GM19023 (cell line): ENCODE results near the gene VSNL1.

Experiments used
- ATAC-seq: cut with Tn5 transposase; IDR thresholded peaks from one replicate; pipeline ENCODE4 v1.9.1; 2021; ENCODE audit warnings: mild to moderate bottlenecking, moderate library complexity; ENCODE audit not compliant: unreplicated experiment

VSNL1 gene

GRCh38 chr2:17579605-17580318 is 39.3 kb downstream of the VSNL1 start:
- no peak for ATAC-seq

- no peak for ATAC-seq
Measured at GRCh38 chr2:17580319-17580715, 39.8 kb downstream of the VSNL1 start.

- no peak for ATAC-seq
Measured at GRCh38 chr2:17581831-17582230, 41.3 kb downstream of the VSNL1 start.

DNA sequence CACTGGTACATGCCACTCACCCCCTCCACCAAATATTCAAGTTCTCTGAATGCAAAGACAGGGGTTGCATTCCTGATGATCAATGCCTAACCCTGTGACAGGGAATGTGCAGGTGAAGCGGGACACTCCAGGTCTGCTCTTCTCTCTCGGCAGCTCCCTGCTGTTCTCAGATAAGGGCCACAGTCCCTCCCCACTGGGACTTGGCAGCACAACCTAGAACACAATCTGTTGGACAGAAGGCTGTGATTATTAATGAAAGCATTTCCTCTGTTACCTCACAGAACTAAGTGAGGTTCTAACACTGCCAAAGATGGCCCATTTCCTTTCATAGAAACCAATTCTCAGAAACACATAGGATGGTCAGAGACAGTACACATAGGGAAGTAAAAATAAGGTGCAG is 42.7 kb downstream of the VSNL1 start:
- ATAC-seq, result no peak

DNA sequence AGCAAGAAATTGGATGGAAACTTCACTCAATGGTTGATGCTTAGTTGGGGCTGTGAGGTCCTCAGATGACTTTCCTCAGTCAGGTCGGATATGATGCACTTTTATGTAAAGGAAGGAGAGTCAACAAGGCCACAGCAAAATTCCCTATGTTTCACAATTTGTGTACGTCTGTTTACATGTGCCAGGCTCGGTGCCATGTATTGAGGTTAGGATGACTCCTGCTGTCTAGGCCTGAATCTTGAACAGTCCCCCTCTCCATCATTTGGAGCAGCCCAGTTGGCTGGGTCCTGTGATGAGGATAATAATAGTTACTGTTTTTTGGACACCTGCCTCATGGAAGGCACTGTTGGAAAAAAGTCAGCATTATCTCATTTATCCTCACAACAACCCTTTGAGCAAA is 43.1 kb downstream of the VSNL1 start:
- no peak for ATAC-seq

GRCh38 chr2:17584689-17585088 is 44.2 kb downstream of the VSNL1 start:
- ATAC-seq, result no peak

DNA sequence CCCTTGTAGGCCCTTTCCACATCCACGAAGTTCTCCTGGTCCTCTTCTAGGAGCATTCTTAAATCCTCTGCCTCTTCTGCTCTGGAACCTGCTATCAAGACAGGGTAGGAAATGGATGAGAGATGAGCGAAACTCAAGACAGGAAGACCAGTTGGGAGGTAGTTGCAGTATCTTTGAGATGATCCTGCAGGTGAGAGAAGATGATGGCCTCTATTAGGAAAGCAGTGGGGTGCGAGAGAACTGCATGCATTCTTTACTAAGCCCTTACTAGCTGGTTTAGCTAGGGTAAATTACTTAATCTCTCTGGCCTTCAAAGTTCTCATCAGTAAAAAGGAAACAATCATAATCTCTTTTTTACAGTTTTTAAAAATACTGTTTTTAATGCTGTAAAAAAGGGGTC is 47.0 kb downstream of the VSNL1 start:
- ATAC-seq, result no peak

GRCh38 chr2:17588031-17588430 is 47.5 kb downstream of the VSNL1 start:
- no peak for ATAC-seq

GRCh38 chr2:17589406-17590035 is 49.0 kb downstream of the VSNL1 start:
- no peak for ATAC-seq

GRCh38 chr2:17590342-17590911 is 49.9 kb downstream of the VSNL1 start:
- ATAC-seq, result no peak

DNA sequence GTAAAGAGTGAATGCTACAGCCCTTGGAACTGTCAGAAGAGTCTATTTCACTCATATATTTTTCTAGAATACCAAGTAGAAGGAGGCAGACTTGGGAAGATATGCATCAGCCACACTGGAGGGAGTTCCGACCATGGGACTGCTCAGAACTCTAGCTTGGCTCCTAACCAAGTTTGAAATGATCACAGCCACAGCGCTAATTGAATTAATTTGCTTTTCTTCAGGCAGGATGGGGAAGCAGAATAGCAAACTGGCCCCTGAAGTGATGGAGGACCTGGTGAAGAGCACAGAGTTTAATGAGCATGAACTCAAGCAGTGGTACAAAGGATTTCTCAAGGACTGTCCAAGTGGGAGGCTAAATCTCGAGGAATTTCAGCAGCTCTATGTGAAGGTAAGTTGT is 51.4 kb downstream of the VSNL1 start:
- ATAC-seq, result no peak

GRCh38 chr2:17592731-17593409 is 52.4 kb downstream of the VSNL1 start:
- ATAC-seq, result no peak

GRCh38 chr2:17593445-17593840 is 52.9 kb downstream of the VSNL1 start:
- ATAC-seq, result no peak

DNA sequence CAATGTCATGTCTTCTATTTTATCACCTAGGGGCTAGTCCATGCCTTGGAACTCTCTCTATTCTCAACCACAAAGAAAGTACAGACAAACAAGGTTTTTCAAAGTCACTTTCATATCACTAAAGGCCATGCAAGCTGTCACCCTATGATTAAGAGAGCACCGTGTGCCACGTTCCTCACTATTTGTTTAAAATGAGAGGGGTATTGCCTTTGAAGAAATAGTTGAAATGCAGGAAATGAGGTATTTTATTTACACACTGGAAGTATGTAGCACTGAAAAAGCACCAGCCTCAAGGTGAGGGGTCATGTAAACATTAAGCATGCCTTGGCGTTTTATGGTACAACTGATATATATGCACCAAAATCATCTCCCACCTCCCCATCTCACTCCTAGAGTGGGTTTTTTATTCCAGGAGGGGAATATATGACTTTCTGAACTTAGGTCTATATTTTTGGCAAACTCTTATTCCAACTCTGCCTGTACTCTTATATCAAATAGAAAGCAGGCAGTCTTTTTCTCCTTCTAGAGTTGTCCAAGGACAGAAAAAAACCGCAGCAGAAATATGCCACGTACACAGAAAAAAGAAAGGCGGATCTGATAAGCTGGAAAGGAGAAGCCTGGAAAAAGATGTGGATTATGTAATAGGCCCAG is 53.5 kb downstream of the VSNL1 start:
- ATAC-seq, result no peak

- no peak for ATAC-seq
Measured at GRCh38 chr2:17594533-17595401, 54.3 kb downstream of the VSNL1 start.

- no peak for ATAC-seq
Measured at GRCh38 chr2:17599617-17600016, 59.1 kb downstream of the VSNL1 start.

DNA sequence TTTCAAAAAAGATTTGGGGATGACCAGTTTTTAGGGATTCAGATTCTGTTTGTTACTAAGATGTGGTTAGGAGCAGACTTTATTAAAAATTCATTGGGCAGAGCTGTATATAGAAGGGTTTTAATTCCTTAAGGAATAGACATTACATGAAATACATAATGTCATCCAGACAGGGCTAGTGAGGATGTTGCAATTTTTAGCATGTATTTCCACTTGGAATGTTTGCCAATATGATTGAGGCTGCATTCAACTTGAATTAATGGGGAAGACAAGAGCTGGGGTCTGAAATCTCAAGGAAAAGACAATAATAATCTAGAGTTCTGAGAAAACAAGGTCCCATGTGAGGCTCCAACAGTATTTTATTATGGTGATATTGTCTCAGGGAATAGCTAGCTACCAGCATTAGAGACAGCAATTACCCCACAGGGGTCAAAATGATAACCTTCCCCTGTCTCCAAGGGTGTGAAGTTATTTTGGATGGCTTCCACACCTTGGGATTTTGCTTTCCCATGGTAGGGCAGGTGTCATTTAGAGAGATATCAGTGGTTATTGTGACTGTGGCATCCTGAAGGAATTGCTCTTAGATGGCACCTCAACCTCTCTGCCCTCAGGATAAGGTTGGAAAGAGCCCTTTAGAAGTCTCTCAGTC is 60.2 kb downstream of the VSNL1 start:
- ATAC-seq, result no peak

GRCh38 chr2:17604050-17604449 is 63.6 kb downstream of the VSNL1 start:
- ATAC-seq, result no peak

DNA sequence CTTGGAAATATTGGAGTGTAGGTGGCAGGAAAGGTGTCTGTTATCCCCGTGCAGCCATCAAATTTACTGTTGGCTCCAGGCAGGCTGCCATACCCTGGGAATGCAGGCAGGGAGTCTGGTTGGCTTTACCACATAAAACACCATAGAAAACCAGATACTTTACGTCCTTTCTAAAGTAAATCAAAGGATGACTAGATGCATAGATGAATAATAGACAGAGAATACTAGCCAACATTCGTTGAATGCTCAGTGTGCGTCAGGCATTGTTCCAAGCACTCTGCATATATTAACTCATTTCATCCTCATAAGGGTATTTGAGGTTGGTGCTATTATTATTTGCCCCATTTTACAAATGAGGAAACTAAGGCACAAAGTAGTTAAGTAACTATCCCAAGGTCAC is 65.2 kb downstream of the VSNL1 start:
- ATAC-seq, result no peak

GRCh38 chr2:17606851-17607250 is 66.4 kb downstream of the VSNL1 start:
- no peak for ATAC-seq
